Body of pancreas (tissue), 4 donors: ENCODE data around the gene TM2D1. TPM values are rescaled to one million over a fixed set of nuclear protein-coding genes. Genes with fewer than 3 reads are reported as not detected.

Source experiments
- ATAC-seq: fragments of 150-250 bp; one replicate; pipeline ENCODE4 v1.9.1; 2016
- DNase-seq, 4 donors: peaks; one replicate each; pipeline ENCODE4 v3.0.0-alpha.2; 2019
- H3K27ac ChIP-seq, 4 donors: fragments of 200-600 bp; sonication (generic); 1 replicate in 3 of 4; 2 replicates in 1 of 4; pipeline versions ENCODE4 v1.5.1 to v1.6.1; 2016 to 2019; ENCODE audit warnings: mild to moderate bottlenecking in 1 of 4, mixed read lengths in 1 of 4, moderate library complexity in 1 of 4
- H3K27me3 ChIP-seq, 2 donors: fragments of 200-600 bp; sonication (generic); one replicate each; pipeline ENCODE4 v1.6.0; 2016; ENCODE audit warnings: mild to moderate bottlenecking in 1 of 2
- H3K36me3 ChIP-seq, 2 donors: fragments of 200-600 bp; sonication (generic); replicated peaks in 1 of 2; 2 replicates each; pipeline ENCODE4 v1.5.1; 2016; ENCODE audit warnings: low read depth in 2 of 2; ENCODE audit not compliant: insufficient read depth in 1 of 2
- H3K4me1 ChIP-seq: fragments of 200-600 bp; sonication (generic); one replicate; pipeline ENCODE4 v1.6.0; 2016
- H3K4me3 ChIP-seq, 2 donors: fragments of 200-600 bp; sonication (generic); 1 replicate in 1 of 2; 2 replicates in 1 of 2; pipeline ENCODE4 v1.5.1; 2016 to 2019
- H3K9me3 ChIP-seq, 3 donors: fragments of 200-600 bp; sonication (generic); 1 replicate in 2 of 3; 2 replicates in 1 of 3; pipeline ENCODE4 v1.5.1; 2016
- CTCF ChIP-seq, 7 experiments: fragments of 450-650 bp in 4 of 7; fragments of 200-600 bp in 3 of 7; sonication (generic) in 3 of 7; IDR thresholded peaks; one replicate each; pipeline ENCODE4 v1.5.1; 2016 to 2019; ENCODE audit warnings: antibody characterized with exemption in 7 of 7
- POLR2A ChIP-seq, 3 donors: fragments of 450-650 bp; IDR thresholded peaks; one replicate each; pipeline ENCODE4 v1.6.1; 2016; ENCODE audit warnings: antibody characterized with exemption in 3 of 3, mild to moderate bottlenecking in 2 of 3
- whole genome bisulfite sequencing, 2 donors: methylation state at CpG; one replicate each; pipeline ENCODE4 v1.1.5; 2017; 5-methylcytosine and 5-hydroxymethylcytosine counted together
- intact Hi-C: fragments of 100-400 bp; cut with DNase I; formaldehyde crosslinking; loops from one replicate; pipeline ENCODE4 v1.15.1; 2023
- total RNA-seq, 2 donors: library from RNA; depleted of rRNA; stranded (reverse); fragments of >200 nt; gene quantifications; one replicate each; pipeline ENCODE4 v1.1.0, GENCODE V29; 2016

TM2D1 gene
- total RNA-seq, 2 donors from 2014 or later = 29.3 to 39.7 TPM

- H3K27me3 ChIP-seq = no peaks in the 10 kb centered on the region
- no peak overlapping the region for H3K4me3 ChIP-seq
- H3K27ac ChIP-seq = peak overlapping the region in 1 of 4 donors; percentile 10
- WGBS, 2 donors = 62 to 91% methylated on average over 3 of the region's 3 CpGs
- DNase-seq (peak in 1 of 4 donors; percentile 8), ATAC-seq (no peak)
- intact Hi-C loops = no loop called here
- no peaks in the 10 kb centered on the region for H3K4me1 ChIP-seq
- no peaks in the 10 kb centered on the region for H3K36me3 ChIP-seq
- H3K9me3 ChIP-seq = no peaks in the 10 kb centered on the region
- TF ChIP-seq CTCF (IDR thresholded peaks at IDR 0.05) (no peak), POLR2A (IDR thresholded peaks at IDR 0.05) (no peak)
These were observed 85.9 kb downstream of the TM2D1 start for GRCh38 chr1:61638911-61639605.

GRCh38 chr1:61638296-61638695 is 86.6 kb downstream of the TM2D1 start:
- H3K4me1 ChIP-seq = no peaks in the 10 kb centered on the region
- H3K9me3 ChIP-seq = no peaks in the 10 kb centered on the region
- H3K36me3 ChIP-seq = no peaks in the 10 kb centered on the region
- no peaks in the 10 kb centered on the region for H3K27me3 ChIP-seq
- DNase-seq (peak in 1 of 4 donors; percentile 9), ATAC-seq (peak; percentile 50)
- intact Hi-C loops = no loop called here
- WGBS, 2 donors = 74 to 86% methylated on average over 2 of the region's 2 CpGs
- H3K4me3 ChIP-seq = no peak overlapping the region
- H3K27ac ChIP-seq = no peak overlapping the region
- TF ChIP-seq CTCF (IDR thresholded peaks at IDR 0.05) (no peak), POLR2A (IDR thresholded peaks at IDR 0.05) (no peak)

DNA sequence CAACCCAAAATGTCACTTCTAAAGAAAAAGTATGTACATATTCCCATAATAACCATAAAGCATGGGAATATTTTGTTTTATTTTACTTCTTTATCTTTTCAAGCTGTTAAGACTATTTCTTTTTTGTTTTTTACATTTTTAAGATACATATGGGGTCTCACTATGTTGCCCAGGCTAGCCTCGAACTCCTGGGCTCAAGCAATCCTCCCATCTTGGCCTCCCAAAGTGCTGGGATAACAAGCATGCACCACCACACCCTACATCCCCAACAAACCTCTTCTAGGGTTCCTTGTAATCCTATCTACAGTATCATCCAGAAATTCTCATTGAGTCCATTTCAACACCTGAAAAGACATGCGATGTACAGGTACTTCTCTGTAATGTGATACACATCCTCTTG is 87.5 kb downstream of the TM2D1 start:
- Histone ChIP-seq H3K4me1 (no peaks in the 10 kb centered on the region), H3K9me3 (no peaks in the 10 kb centered on the region), H3K4me3 (no peak overlapping the region), H3K27me3 (no peaks in the 10 kb centered on the region), H3K27ac (no peak overlapping the region), H3K36me3 (no peaks in the 10 kb centered on the region)
- 96 to 98% methylated on average over 2 of the region's 2 CpGs for WGBS, 2 donors
- TF ChIP-seq POLR2A (IDR thresholded peaks at IDR 0.05) (no peak), CTCF (IDR thresholded peaks at IDR 0.05) (no peak)
- ATAC-seq (no peak), DNase-seq (no peak)
- intact Hi-C loops = no loop called here

GRCh38 chr1:61636814-61637213 is 88.1 kb downstream of the TM2D1 start:
- no peak for TF ChIP-seq CTCF (IDR thresholded peaks at IDR 0.05)
- TF ChIP-seq POLR2A (IDR thresholded peaks at IDR 0.05) = no peak
- H3K4me3 ChIP-seq = no peak overlapping the region
- WGBS, 2 donors = 20 to 28% methylated on average over 3 of the region's 3 CpGs
- no peaks in the 10 kb centered on the region for H3K27me3 ChIP-seq
- intact Hi-C loops = no loop called here
- no peaks in the 10 kb centered on the region for H3K36me3 ChIP-seq
- H3K9me3 ChIP-seq = no peaks in the 10 kb centered on the region
- DNase-seq = no peak
- no peaks in the 10 kb centered on the region for H3K4me1 ChIP-seq
- H3K27ac ChIP-seq = no peak overlapping the region
- no peak for ATAC-seq

DNA sequence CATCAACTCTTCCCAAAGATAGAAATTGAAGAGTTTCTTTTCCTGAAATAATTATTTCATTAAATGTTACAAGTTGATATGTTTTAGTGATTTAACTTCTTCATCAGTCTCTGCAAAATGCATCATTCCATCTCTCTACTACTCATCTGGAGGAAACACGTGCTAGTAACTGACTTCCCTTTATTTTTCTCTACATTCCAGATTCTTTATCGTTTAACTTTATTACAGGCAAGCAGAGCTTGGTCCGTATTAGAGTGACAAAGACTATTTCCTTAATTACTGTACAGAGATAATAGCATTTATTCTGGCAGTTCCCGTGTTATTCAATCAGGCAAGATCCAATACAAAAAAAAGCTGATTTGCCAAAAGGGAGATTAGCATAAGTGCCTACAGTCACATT is 88.6 kb downstream of the TM2D1 start:
- Histone ChIP-seq H3K27ac (no peak overlapping the region), H3K4me3 (no peak overlapping the region), H3K9me3 (no peaks in the 10 kb centered on the region), H3K27me3 (no peaks in the 10 kb centered on the region), H3K4me1 (no peaks in the 10 kb centered on the region), H3K36me3 (no peaks in the 10 kb centered on the region)
- intact Hi-C loops = no loop called here
- no peak for TF ChIP-seq CTCF (IDR thresholded peaks at IDR 0.05)
- TF ChIP-seq POLR2A (IDR thresholded peaks at IDR 0.05) = no peak
- DNase-seq = no peak
- no peak for ATAC-seq
- WGBS, 2 donors = 35 to 46% methylated on average over 4 of the region's 4 CpGs
